ENCODE measurements around the gene FXN. TPM values are rescaled to one million over a fixed set of nuclear protein-coding genes. Genes with fewer than 3 reads are reported as not detected.

Gene FXN
- total and polyA plus RNA-seq, 2 donors, result 3.9 to 20.2 TPM

DNA sequence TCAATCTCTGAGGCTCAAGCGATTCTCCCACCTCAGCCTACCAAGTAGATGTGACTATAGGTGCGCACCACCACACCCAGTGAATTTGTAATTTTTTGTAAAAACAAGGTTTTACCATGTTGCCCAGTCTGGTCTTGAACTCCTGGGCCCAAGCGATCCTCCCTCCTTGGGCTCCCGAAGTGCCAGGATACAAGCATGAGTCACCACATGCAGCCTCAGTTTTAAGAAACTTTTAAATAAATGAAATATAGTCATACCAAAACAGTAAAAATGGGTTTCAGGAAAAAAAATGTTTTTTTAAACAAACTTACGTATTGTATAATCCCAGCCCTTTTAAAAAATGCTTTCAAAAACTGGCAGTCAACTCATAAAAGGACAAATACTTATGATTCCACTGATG, 26.6 kb downstream of the FXN start:
- H3K27ac ChIP-seq (ENCODE audit: low read depth), result no peak overlapping the region
- no peak overlapping the region for H3K4me3 ChIP-seq (ENCODE audit: low read depth, low read length)
- peaks cover 2% of the 10 kb centered on the region for H3K36me3 ChIP-seq (ENCODE audit: insufficient read depth)
- H3K4me1 ChIP-seq (ENCODE audit: insufficient read depth), result no peaks in the 10 kb centered on the region
- no peak for DNase-seq (ENCODE audit: extremely low spot score)
- 92% methylated on average over 5 of the region's 5 CpGs for WGBS

GRCh38 chr9:69063839-69064238, 28.3 kb downstream of the FXN start:
- no peak for DNase-seq (ENCODE audit: extremely low spot score)
- WGBS, result 74% methylated on average over 4 of the region's 4 CpGs
- no peak overlapping the region for H3K4me3 ChIP-seq (ENCODE audit: low read depth, low read length)
- no peaks in the 10 kb centered on the region for H3K4me1 ChIP-seq (ENCODE audit: insufficient read depth)
- H3K36me3 ChIP-seq (ENCODE audit: insufficient read depth), result peaks cover 2% of the 10 kb centered on the region
- no peak overlapping the region for H3K27ac ChIP-seq (ENCODE audit: low read depth)

DNA sequence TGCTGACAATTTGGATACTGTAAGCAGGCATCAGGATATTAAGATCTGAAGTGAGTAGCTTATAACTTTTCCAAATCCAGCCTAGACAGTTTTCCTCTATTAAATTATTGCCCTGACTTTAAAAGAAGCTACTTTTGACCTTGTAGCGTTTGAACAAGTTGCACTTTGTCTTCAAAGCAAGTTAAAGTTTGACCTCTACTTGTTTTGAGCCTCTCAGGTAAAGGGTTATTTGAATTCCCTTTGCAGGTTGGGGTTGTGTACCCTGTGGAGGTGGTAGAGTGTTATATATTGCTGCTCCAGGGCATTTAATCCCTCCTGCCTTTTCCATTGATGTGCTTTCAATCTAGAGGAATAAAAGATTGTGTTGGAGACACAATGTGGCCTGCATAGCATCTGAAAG, 30.1 kb downstream of the FXN start:
- whole genome bisulfite sequencing, result 64% methylated on average over 1 of the region's 1 CpG
- H3K4me1 ChIP-seq (ENCODE audit: insufficient read depth), result no peaks in the 10 kb centered on the region
- H3K27ac ChIP-seq (ENCODE audit: low read depth), result no peak overlapping the region
- H3K36me3 ChIP-seq (ENCODE audit: insufficient read depth), result peaks cover 2% of the 10 kb centered on the region
- DNase-seq (ENCODE audit: extremely low spot score), result no peak
- no peak overlapping the region for H3K4me3 ChIP-seq (ENCODE audit: low read depth, low read length)

- Histone ChIP-seq H3K27ac (ENCODE audit: low read depth) (no peak overlapping the region), H3K36me3 (ENCODE audit: insufficient read depth) (peaks cover 2% of the 10 kb centered on the region), H3K4me3 (ENCODE audit: low read depth, low read length) (no peak overlapping the region), H3K4me1 (ENCODE audit: insufficient read depth) (no peaks in the 10 kb centered on the region)
- no peak for DNase-seq (ENCODE audit: extremely low spot score)
- WGBS, result 95% methylated on average over 27 of the region's 27 CpGs
Observed at GRCh38 chr9:69066955-69067354, 31.4 kb downstream of the FXN start.

- 92% methylated on average over 7 of the region's 7 CpGs for WGBS
- H3K36me3 ChIP-seq (ENCODE audit: insufficient read depth), result peaks cover 2% of the 10 kb centered on the region
- DNase-seq (ENCODE audit: extremely low spot score), result no peak
- no peak overlapping the region for H3K4me3 ChIP-seq (ENCODE audit: low read depth, low read length)
- H3K4me1 ChIP-seq (ENCODE audit: insufficient read depth), result no peaks in the 10 kb centered on the region
- no peak overlapping the region for H3K27ac ChIP-seq (ENCODE audit: low read depth)
Observed at GRCh38 chr9:69070201-69070600, 34.6 kb downstream of the FXN start.

DNA sequence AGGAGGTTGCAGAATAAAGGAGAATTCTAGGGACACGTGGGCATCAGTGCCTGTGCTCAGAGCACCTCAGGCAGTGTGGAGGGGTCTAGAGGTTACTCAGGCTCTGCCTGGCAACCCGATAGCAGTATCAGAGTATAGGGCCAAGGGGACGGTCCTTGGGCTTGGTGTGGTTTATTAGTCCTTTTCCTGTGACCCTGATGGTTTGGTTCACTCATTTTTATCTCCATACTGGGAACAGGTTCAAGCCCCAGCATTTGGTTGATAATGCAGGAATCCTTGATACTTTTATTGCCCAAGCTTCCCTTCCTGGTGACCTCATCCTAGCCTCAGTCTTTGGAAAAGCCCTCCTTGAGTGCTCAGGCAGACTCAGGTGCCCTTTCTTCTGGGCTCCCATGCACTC, 35.5 kb downstream of the FXN start:
- 53% methylated on average over 3 of the region's 3 CpGs for WGBS
- H3K36me3 ChIP-seq (ENCODE audit: insufficient read depth), result peaks cover 2% of the 10 kb centered on the region
- H3K4me1 ChIP-seq (ENCODE audit: insufficient read depth), result no peaks in the 10 kb centered on the region
- H3K27ac ChIP-seq (ENCODE audit: low read depth), result no peak overlapping the region
- no peak overlapping the region for H3K4me3 ChIP-seq (ENCODE audit: low read depth, low read length)
- no peak for DNase-seq (ENCODE audit: extremely low spot score)

DNA sequence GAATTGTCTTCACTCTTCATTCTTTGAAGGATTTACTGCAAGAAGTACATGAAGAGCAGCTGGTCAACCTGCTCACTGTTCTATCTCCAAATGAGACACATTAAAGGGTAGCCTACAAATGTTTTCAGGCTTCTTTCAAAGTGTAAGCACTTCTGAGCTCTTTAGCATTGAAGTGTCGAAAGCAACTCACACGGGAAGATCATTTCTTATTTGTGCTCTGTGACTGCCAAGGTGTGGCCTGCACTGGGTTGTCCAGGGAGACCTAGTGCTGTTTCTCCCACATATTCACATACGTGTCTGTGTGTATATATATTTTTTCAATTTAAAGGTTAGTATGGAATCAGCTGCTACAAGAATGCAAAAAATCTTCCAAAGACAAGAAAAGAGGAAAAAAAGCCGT, 37.6 kb downstream of the FXN start:
- H3K36me3 ChIP-seq (ENCODE audit: insufficient read depth), result no peaks in the 10 kb centered on the region
- WGBS, result 50% methylated on average over 4 of the region's 4 CpGs
- DNase-seq (ENCODE audit: extremely low spot score), result no peak
- H3K4me1 ChIP-seq (ENCODE audit: insufficient read depth), result no peaks in the 10 kb centered on the region
- no peak overlapping the region for H3K27ac ChIP-seq (ENCODE audit: low read depth)
- H3K4me3 ChIP-seq (ENCODE audit: low read depth, low read length), result no peak overlapping the region

DNA sequence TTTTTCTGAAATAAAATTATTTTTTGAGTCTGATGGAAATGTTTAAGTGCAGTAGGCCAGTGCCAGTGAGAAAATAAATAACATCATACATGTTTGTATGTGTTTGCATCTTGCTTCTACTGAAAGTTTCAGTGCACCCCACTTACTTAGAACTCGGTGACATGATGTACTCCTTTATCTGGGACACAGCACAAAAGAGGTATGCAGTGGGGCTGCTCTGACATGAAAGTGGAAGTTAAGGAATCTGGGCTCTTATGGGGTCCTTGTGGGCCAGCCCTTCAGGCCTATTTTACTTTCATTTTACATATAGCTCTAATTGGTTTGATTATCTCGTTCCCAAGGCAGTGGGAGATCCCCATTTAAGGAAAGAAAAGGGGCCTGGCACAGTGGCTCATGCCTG, 39.2 kb downstream of the FXN start:
- no peak for DNase-seq (ENCODE audit: extremely low spot score)
- Histone ChIP-seq H3K27ac (ENCODE audit: low read depth) (no peak overlapping the region), H3K4me3 (ENCODE audit: low read depth, low read length) (no peak overlapping the region), H3K4me1 (ENCODE audit: insufficient read depth) (no peaks in the 10 kb centered on the region), H3K36me3 (ENCODE audit: insufficient read depth) (no peaks in the 10 kb centered on the region)
- 81% methylated on average over 2 of the region's 2 CpGs for WGBS

DNA sequence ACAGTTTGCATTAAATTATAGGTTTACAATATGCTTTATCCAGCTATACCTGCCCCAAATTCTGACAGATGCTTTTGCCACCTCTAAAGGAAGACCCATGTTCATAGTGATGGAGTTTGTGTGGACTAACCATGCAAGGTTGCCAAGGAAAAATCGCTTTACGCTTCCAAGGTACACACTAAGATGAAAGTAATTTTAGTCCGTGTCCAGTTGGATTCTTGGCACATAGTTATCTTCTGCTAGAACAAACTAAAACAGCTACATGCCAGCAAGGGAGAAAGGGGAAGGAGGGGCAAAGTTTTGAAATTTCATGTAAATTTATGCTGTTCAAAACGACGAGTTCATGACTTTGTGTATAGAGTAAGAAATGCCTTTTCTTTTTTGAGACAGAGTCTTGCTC, 41.0 kb downstream of the FXN start:
- H3K4me1 ChIP-seq (ENCODE audit: insufficient read depth), result no peaks in the 10 kb centered on the region
- H3K27ac ChIP-seq (ENCODE audit: low read depth), result no peak overlapping the region
- no peaks in the 10 kb centered on the region for H3K36me3 ChIP-seq (ENCODE audit: insufficient read depth)

DNA sequence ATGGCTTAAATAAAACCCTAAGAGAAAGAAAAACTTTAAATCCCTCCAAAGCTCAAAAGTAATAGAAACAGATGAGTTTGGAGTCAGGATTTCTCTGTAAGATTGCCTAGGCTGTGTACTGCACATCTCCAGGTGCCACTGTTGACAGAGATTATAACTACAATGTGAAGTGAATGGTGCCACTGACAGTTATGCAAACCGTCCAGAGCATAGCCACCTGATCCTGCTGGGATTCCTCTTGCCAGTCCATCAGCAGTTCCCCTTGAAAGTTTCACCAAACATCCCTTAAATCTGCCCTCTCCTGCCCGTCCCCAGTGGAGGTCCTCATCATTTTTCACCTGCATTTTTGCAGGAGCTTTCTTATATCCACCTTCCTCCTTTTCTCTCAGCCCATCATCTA, 42.5 kb downstream of the FXN start:
- 27% methylated on average over 2 of the region's 2 CpGs for WGBS
- Histone ChIP-seq H3K27ac (ENCODE audit: low read depth) (no peak overlapping the region), H3K4me3 (ENCODE audit: low read depth, low read length) (no peak overlapping the region), H3K36me3 (ENCODE audit: insufficient read depth) (no peaks in the 10 kb centered on the region), H3K4me1 (ENCODE audit: insufficient read depth) (no peaks in the 10 kb centered on the region)
- DNase-seq (ENCODE audit: extremely low spot score), result no peak

More for the DNA sequence above, 41.0 kb downstream of the FXN start:
- no peak for DNase-seq (ENCODE audit: extremely low spot score)
- no peak overlapping the region for H3K4me3 ChIP-seq (ENCODE audit: low read depth, low read length)
- WGBS, result 46% methylated on average over 5 of the region's 5 CpGs

DNA sequence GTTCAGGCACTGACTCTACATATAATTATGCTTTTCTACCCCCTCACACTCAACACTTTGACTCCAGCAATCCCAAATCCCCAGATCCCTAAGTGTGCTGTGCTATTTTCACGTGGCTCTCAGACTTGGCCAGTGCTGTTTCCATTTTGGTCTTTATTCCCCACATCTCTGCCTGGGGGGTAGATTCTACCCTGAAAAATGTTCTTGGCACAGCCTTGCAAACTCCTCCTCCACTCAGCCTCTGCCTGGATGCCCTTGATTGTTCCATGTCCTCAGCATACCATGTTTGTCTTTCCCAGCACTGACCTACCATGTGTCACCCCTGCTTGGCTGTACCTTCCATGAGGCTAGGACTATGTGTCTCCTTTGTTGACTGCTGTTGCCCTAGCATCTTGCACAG, 43.0 kb downstream of the FXN start:
- Histone ChIP-seq H3K36me3 (ENCODE audit: insufficient read depth) (no peaks in the 10 kb centered on the region), H3K4me1 (ENCODE audit: insufficient read depth) (no peaks in the 10 kb centered on the region), H3K4me3 (ENCODE audit: low read depth, low read length) (no peak overlapping the region), H3K27ac (ENCODE audit: low read depth) (no peak overlapping the region)
- 0% methylated on average over 1 of the region's 1 CpG for WGBS
- no peak for DNase-seq (ENCODE audit: extremely low spot score)

DNA sequence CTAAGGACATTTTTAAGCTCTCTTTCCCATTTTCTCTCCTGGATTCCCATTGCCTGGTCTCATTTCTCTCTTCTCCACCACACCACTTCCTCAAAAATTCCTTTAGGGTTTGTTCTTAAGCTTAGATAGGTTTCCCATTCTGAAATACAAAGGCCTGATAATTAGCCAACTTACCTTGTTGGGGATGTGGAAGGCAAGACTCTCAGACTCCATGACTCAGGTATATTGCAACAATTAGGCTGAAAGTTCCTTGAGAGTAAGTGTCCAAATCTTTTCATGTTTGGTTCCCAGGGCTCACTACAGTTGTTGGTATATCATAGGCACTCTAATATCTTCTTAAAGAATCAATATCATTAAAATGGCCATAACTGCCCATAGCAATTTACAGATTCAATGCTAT, 43.6 kb downstream of the FXN start:
- H3K27ac ChIP-seq (ENCODE audit: low read depth), result no peak overlapping the region
- DNase-seq (ENCODE audit: extremely low spot score), result no peak
- H3K36me3 ChIP-seq (ENCODE audit: insufficient read depth), result no peaks in the 10 kb centered on the region
- H3K4me3 ChIP-seq (ENCODE audit: low read depth, low read length), result no peak overlapping the region
- no peaks in the 10 kb centered on the region for H3K4me1 ChIP-seq (ENCODE audit: insufficient read depth)

GRCh38 chr9:69081261-69081660, 45.7 kb downstream of the FXN start:
- H3K36me3 ChIP-seq (ENCODE audit: insufficient read depth), result no peaks in the 10 kb centered on the region
- H3K4me1 ChIP-seq (ENCODE audit: insufficient read depth), result no peaks in the 10 kb centered on the region
- no peak overlapping the region for H3K4me3 ChIP-seq (ENCODE audit: low read depth, low read length)
- H3K27ac ChIP-seq (ENCODE audit: low read depth), result no peak overlapping the region
- 63% methylated on average over 4 of the region's 4 CpGs for WGBS
- no peak for DNase-seq (ENCODE audit: extremely low spot score)

GRCh38 chr9:69083321-69083720, 47.8 kb downstream of the FXN start:
- Histone ChIP-seq H3K36me3 (ENCODE audit: insufficient read depth) (no peaks in the 10 kb centered on the region), H3K4me1 (ENCODE audit: insufficient read depth) (no peaks in the 10 kb centered on the region), H3K27ac (ENCODE audit: low read depth) (no peak overlapping the region), H3K4me3 (ENCODE audit: low read depth, low read length) (no peak overlapping the region)
- DNase-seq (ENCODE audit: extremely low spot score), result no peak
- whole genome bisulfite sequencing, result 85% methylated on average over 3 of the region's 3 CpGs

- Histone ChIP-seq H3K4me3 (ENCODE audit: low read depth, low read length) (no peak overlapping the region), H3K36me3 (ENCODE audit: insufficient read depth) (no peaks in the 10 kb centered on the region)
- DNase-seq (ENCODE audit: extremely low spot score), result no peak
Observed at GRCh38 chr9:69085569-69086283, 50.2 kb downstream of the FXN start.

More at GRCh38 chr9:69085569-69086283, 50.2 kb downstream of the FXN start:
- Histone ChIP-seq H3K27ac (ENCODE audit: low read depth) (no peak overlapping the region), H3K4me1 (ENCODE audit: insufficient read depth) (no peaks in the 10 kb centered on the region)
- WGBS, result 43% methylated on average over 5 of the region's 5 CpGs
